Measurements from ENCODE around the gene ASPHD2. TPM values are rescaled to one million over a fixed set of nuclear protein-coding genes. Genes with fewer than 3 reads are reported as not detected.

ASPHD2 gene
- total RNA-seq, 1 experiment from 2014 or later, result 0.40 TPM

- CTCF ChIA-PET, result no interaction called here
- Mint-ChIP-seq H3K36me3 (ENCODE audit: insufficient read depth, unreplicated experiment) (peaks cover 51% of the 10 kb centered on the region), H3K27me3 (ENCODE audit: unreplicated experiment) (no peaks in the 10 kb centered on the region), H3K27ac (ENCODE audit: unreplicated experiment) (no peak overlapping the region), H3K4me1 (ENCODE audit: low read depth, unreplicated experiment) (no peaks in the 10 kb centered on the region), H3K9me3 (ENCODE audit: low read depth, unreplicated experiment) (no peaks in the 10 kb centered on the region), H3K4me3 (ENCODE audit: low read depth, unreplicated experiment) (no peak overlapping the region)
- DNase-seq, result no peak
- intact Hi-C loops (cut with micrococcal nuclease; ENCODE audit: unreplicated experiment), result loop anchor here (10.0 kb wide), 1 partner anchor 100 kb away; no protein-coding TSS in a partner anchor
- no TSS peak for BruUV-seq (replicated peaks)
- no peak for TF ChIP-seq CTCF (IDR thresholded peaks at IDR 0.05; ENCODE audit: unreplicated experiment)
Measured at GRCh38 chr22:26464312-26464711, 35.3 kb downstream of the ASPHD2 start.

- DNase-seq, result no peak
- Mint-ChIP-seq H3K4me3 (ENCODE audit: low read depth, unreplicated experiment) (no peak overlapping the region), H3K9me3 (ENCODE audit: low read depth, unreplicated experiment) (no peaks in the 10 kb centered on the region), H3K4me1 (ENCODE audit: low read depth, unreplicated experiment) (peaks cover 10% of the 10 kb centered on the region), H3K27me3 (ENCODE audit: unreplicated experiment) (no peaks in the 10 kb centered on the region), H3K27ac (ENCODE audit: unreplicated experiment) (no peak overlapping the region), H3K36me3 (ENCODE audit: insufficient read depth, unreplicated experiment) (peaks cover 61% of the 10 kb centered on the region)
- no peak for TF ChIP-seq CTCF (IDR thresholded peaks at IDR 0.05; ENCODE audit: unreplicated experiment)
- intact Hi-C loops (cut with micrococcal nuclease; ENCODE audit: unreplicated experiment), result loop anchor here (10.0 kb wide), 1 partner anchor 101 kb away; no protein-coding TSS in a partner anchor
- CTCF ChIA-PET, result no interaction called here
- BruUV-seq (replicated peaks), result no TSS peak
Measured at GRCh38 chr22:26466196-26466595, 37.1 kb downstream of the ASPHD2 start.

- Mint-ChIP-seq H3K9me3 (ENCODE audit: low read depth, unreplicated experiment) (no peaks in the 10 kb centered on the region), H3K27me3 (ENCODE audit: unreplicated experiment) (no peaks in the 10 kb centered on the region), H3K4me3 (ENCODE audit: low read depth, unreplicated experiment) (no peak overlapping the region), H3K36me3 (ENCODE audit: insufficient read depth, unreplicated experiment) (peaks cover 63% of the 10 kb centered on the region), H3K4me1 (ENCODE audit: low read depth, unreplicated experiment) (peaks cover 46% of the 10 kb centered on the region), H3K27ac (ENCODE audit: unreplicated experiment) (peak overlapping the region; percentile 71)
- no peak for DNase-seq
- TF ChIP-seq CTCF (IDR thresholded peaks at IDR 0.05; ENCODE audit: unreplicated experiment), result no peak
- no TSS peak for BruUV-seq (replicated peaks)
- CTCF ChIA-PET, result interaction anchor here (1.6 to 1.9 kb wide), 2 partner anchors 9 to 13 kb away, joined by 7 to 11 read pairs; partner anchors contain the start of genes HPS4 and SRRD
- intact Hi-C loops (cut with micrococcal nuclease; ENCODE audit: unreplicated experiment), result no loop called here
Measured at GRCh38 chr22:26470807-26471206, 41.7 kb downstream of the ASPHD2 start.

- H3K27me3 Mint-ChIP-seq (ENCODE audit: unreplicated experiment), result no peaks in the 10 kb centered on the region
Measured at GRCh38 chr22:26471522-26471921, 42.5 kb downstream of the ASPHD2 start.

More at GRCh38 chr22:26471522-26471921, 42.5 kb downstream of the ASPHD2 start:
- H3K27ac Mint-ChIP-seq (ENCODE audit: unreplicated experiment), result peak overlapping the region; percentile 71
- TF ChIP-seq CTCF (IDR thresholded peaks at IDR 0.05; ENCODE audit: unreplicated experiment), result no peak
- H3K4me1 Mint-ChIP-seq (ENCODE audit: low read depth, unreplicated experiment), result peaks cover 46% of the 10 kb centered on the region
- BruUV-seq (replicated peaks), result no TSS peak
- peaks cover 62% of the 10 kb centered on the region for H3K36me3 Mint-ChIP-seq (ENCODE audit: insufficient read depth, unreplicated experiment)
- peak overlapping the region; percentile 39 for H3K4me3 Mint-ChIP-seq (ENCODE audit: low read depth, unreplicated experiment)
- peak; percentile 85 for DNase-seq
- H3K9me3 Mint-ChIP-seq (ENCODE audit: low read depth, unreplicated experiment), result no peaks in the 10 kb centered on the region
- intact Hi-C loops (cut with micrococcal nuclease; ENCODE audit: unreplicated experiment), result no loop called here
- CTCF ChIA-PET, result interaction anchor here (0.5 to 1.9 kb wide), 4 partner anchors 10 to 299 kb away, joined by 3 to 11 read pairs (median 6); partner anchors contain the start of genes HPS4 and SRRD
